GM10266 (cell line): ENCODE results near the gene CCL13.
A peak's percentile ranks its signal among the peaks of the same experiment; 100 is the strongest.

Experiments
- DNase-seq: peaks from one replicate; pipeline ENCODE4 v3.0.0; 2012; ENCODE audit errors: extremely low spot score
- TF ChIP-seq, protein P1 (sequence below): IDR thresholded peaks from 2 replicates; pipeline ENCODE4 v1.5.1; 2012; ENCODE audit warnings: mild to moderate bottlenecking, low read depth; ENCODE audit not compliant: control insufficient read depth, insufficient read depth; ENCODE audit errors: missing control alignments

The CCL13 gene

GRCh38 chr17:34375426-34375997, 19.2 kb downstream of the CCL13 start:
- no peak for DNase-seq
- TF ChIP-seq, protein P1, sequence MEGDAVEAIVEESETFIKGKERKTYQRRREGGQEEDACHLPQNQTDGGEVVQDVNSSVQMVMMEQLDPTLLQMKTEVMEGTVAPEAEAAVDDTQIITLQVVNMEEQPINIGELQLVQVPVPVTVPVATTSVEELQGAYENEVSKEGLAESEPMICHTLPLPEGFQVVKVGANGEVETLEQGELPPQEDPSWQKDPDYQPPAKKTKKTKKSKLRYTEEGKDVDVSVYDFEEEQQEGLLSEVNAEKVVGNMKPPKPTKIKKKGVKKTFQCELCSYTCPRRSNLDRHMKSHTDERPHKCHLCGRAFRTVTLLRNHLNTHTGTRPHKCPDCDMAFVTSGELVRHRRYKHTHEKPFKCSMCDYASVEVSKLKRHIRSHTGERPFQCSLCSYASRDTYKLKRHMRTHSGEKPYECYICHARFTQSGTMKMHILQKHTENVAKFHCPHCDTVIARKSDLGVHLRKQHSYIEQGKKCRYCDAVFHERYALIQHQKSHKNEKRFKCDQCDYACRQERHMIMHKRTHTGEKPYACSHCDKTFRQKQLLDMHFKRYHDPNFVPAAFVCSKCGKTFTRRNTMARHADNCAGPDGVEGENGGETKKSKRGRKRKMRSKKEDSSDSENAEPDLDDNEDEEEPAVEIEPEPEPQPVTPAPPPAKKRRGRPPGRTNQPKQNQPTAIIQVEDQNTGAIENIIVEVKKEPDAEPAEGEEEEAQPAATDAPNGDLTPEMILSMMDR, result no peak

- TF ChIP-seq, protein P1, result no peak
- no peak for DNase-seq
Observed at GRCh38 chr17:34377078-34377823, 21.0 kb downstream of the CCL13 start.

- DNase-seq, result peak; percentile 65
- TF ChIP-seq, protein P1, result no peak
Observed at GRCh38 chr17:34378664-34379101, 22.4 kb downstream of the CCL13 start.

DNA sequence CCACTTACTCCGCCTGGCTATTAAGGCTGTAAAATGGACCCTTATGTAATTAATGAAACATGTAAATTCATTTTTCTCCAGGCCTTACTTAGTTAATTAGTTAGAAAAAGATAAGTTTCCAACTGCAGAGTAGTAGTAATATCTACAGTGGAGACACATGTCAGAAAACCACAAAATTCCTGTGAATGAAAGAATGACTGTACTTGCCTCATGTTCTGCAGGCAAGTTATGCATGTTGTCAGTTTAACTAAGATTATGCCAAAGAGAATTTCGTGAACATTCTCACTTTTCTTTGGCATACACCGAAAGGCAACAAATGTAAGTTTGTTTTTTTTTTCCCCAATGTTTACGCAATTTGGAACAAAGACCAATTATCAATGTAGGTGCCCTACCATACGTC, 23.6 kb downstream of the CCL13 start:
- DNase-seq, result no peak
- TF ChIP-seq, protein P1, result no peak

DNA sequence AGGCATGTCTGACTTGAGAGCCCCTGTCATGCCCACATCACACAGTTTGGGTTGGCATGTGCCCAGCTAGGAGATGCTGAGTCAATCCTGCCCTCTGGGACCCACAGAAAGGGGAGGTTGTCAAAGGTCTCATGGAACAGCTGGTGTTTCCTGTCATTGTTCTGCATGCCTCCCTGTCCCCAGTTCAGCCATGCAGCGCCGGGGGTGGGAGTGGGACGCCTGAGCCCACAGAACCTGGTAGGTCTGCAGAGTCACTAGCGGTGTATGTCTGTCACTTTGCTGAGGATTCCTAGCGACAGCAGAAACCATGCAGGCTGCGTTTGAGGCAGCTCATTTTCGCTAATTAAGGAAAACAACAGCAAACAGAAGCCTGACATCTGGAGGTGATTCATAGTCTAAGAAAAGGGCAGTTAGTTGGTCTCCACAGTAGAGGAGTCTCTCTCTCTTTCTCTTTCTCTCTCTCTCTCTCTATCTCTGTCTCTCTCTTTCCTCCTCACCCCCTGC, 26.4 kb downstream of the CCL13 start:
- TF ChIP-seq, protein P1, result no peak
- no peak for DNase-seq

- no peak for DNase-seq
- TF ChIP-seq, protein P1, result no peak
Observed at GRCh38 chr17:34383216-34383615, 26.9 kb downstream of the CCL13 start.

GRCh38 chr17:34384271-34384670, 28.0 kb downstream of the CCL13 start:
- TF ChIP-seq, protein P1, result no peak
- DNase-seq, result no peak
